ENCODE results near the gene ANKRD34A. TPM values are rescaled to one million over a fixed set of nuclear protein-coding genes. Genes with fewer than 3 reads are reported as not detected.

The ANKRD34A gene
- total RNA-seq, 3 donors from 2014 or later, result 0.14 to 0.63 (median 0.41) TPM

GRCh38 chr1:145958734-145959133 is 5.6 kb downstream of the ANKRD34A start:
- Histone ChIP-seq H3K9me3 (no peaks in the 10 kb centered on the region), H3K4me3 (no peak overlapping the region), H3K4me1 (ENCODE audit: low read depth) (peaks cover 48% of the 10 kb centered on the region), H3K36me3 (ENCODE audit: low read depth) (no peaks in the 10 kb centered on the region)
- no peak for TF ChIP-seq CTCF (IDR thresholded peaks at IDR 0.05)
- DNase-seq (no peak), ATAC-seq (no peak)
- intact Hi-C loops (cut with DNase I, micrococcal nuclease), result no loop called here

GRCh38 chr1:145957443-145958319 is 6.7 kb downstream of the ANKRD34A start, which contains the start of gene LIX1L:
Gene LIX1L (minus strand): TSS chr1:145958017. CDS start chr1:145957927, 90 bp downstream.
- Histone ChIP-seq H3K4me1 (ENCODE audit: low read depth) (peaks cover 38% of the 10 kb centered on the region), H3K36me3 (ENCODE audit: low read depth) (no peaks in the 10 kb centered on the region), H3K4me3 (peak within 1 kb of the TSS; percentile 37), H3K9me3 (no peaks in the 10 kb centered on the region)
- intact Hi-C loops (cut with DNase I, micrococcal nuclease), result no loop called here
- TF ChIP-seq CTCF (IDR thresholded peaks at IDR 0.05), result no peak
- peak; percentile 95 for ATAC-seq
- DNase-seq, result peak; percentile 96 to 97 (median 96)

DNA sequence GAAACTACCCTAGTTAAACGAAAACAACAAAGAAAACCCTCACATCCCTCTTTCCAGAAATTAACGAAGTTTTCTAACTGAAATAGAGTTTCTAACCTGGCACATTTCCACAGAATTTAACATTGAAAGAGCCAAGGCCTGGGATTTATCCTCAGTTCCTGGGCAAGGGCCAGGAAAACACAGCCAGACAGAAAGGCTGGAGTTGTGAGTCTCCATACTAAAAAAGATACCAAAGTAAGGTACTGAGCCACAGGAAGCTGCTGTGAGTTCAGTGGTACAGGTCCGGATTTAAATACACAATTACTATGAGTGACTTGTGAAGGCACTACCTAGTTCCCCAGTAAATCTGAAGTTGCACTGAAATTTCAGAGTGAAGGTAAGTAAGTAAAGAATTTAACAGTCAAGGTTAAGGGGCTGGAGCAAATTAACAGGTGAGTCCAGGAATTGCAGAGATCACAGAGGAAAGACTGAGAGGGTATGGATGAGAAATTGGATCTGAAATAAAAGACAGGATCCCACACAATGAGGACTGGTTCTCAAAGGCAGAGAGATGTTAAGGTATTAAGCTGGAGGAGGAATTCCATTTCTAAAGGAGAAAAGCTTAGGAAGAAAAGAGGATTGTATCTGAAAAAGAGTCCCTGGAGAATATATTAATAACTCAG is 7.5 kb downstream of the ANKRD34A start:
- Histone ChIP-seq H3K36me3 (ENCODE audit: low read depth) (no peaks in the 10 kb centered on the region), H3K4me3 (peak overlapping the region; percentile 37), H3K4me1 (ENCODE audit: low read depth) (peaks cover 31% of the 10 kb centered on the region), H3K9me3 (no peaks in the 10 kb centered on the region)
- no peak for TF ChIP-seq CTCF (IDR thresholded peaks at IDR 0.05)
- DNase-seq (no peak), ATAC-seq (no peak)
- intact Hi-C loops (cut with DNase I, micrococcal nuclease), result no loop called here

DNA sequence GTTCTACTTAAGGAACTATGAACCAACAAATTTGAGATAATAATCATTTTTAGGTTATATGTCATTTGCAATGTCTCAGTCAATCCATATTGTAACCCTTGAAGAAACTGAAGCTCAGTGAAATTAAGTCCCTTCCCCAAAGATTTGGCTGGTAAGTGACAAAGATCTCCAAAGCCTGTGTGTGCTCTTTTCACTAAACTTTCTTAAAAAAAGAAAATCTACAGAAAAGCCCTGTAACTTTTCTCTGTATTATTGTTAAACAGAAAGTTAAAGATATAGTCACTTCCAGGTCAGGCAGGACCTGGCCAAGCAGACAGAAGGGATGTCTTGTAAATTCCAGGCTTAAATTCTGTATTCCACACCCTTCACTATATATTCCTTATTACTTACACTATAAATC is 8.0 kb downstream of the ANKRD34A start:
- peaks cover 27% of the 10 kb centered on the region for H3K4me1 ChIP-seq (ENCODE audit: low read depth)
- intact Hi-C loops (cut with DNase I, micrococcal nuclease), result no loop called here

GRCh38 chr1:145955436-145955835 is 8.9 kb downstream of the ANKRD34A start:
- no peaks in the 10 kb centered on the region for H3K36me3 ChIP-seq (ENCODE audit: low read depth)
- no peak overlapping the region for H3K4me3 ChIP-seq
- peaks cover 18% of the 10 kb centered on the region for H3K4me1 ChIP-seq (ENCODE audit: low read depth)
- ATAC-seq (no peak), DNase-seq (no peak)
- no peak for TF ChIP-seq CTCF (IDR thresholded peaks at IDR 0.05)
- intact Hi-C loops (cut with DNase I, micrococcal nuclease), result no loop called here
- H3K9me3 ChIP-seq, result no peaks in the 10 kb centered on the region

More for the DNA sequence above, 8.0 kb downstream of the ANKRD34A start:
- H3K4me3 ChIP-seq, result no peak overlapping the region
- DNase-seq, result no peak
- ATAC-seq, result no peak
- H3K9me3 ChIP-seq, result no peaks in the 10 kb centered on the region
- no peak for TF ChIP-seq CTCF (IDR thresholded peaks at IDR 0.05)
- H3K36me3 ChIP-seq (ENCODE audit: low read depth), result no peaks in the 10 kb centered on the region
